WTC11 (cell line): Measurements from ENCODE around the gene AQP11.

Experiments
- CTCF ChIP-seq: fragments of 200-600 bp; IDR thresholded peaks from 2 replicates; pipeline ENCODE4 v1.8.0; 2022; ENCODE audit warnings: antibody characterized with exemption
- SMAD3 ChIP-seq: sonication (generic); formaldehyde crosslinking; IDR thresholded peaks from 2 replicates; pipeline ENCODE4 v1.8.0; 2022; ENCODE audit warnings: missing genetic modification reagents, mild to moderate bottlenecking, borderline replicate concordance

DNA sequence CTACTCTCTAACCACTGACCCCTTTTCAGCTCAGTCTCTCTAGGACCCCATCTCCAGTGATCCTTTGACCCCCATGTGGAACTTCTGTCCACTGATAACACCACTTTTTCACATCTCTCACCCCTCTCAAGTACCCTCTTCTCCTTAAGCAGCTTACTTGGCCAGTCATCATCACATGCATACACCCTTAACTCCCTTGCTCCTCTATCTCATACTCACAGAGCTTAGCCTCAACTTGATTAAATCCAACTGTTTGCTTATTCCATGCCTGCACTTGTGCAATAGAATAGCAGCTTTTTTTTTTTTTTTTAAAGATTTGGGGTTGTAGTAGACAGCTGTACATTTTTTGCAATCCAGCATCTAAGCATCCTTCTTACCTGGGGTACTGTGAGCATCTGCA is 22.2 kb downstream of the AQP11 start:
- TF ChIP-seq CTCF (no peak), SMAD3 (CRISPR knock-in tag) (no peak)
